GM18507 (cell line): ENCODE data around the gene TEX2.
A peak's percentile ranks its signal among the peaks of the same experiment; 100 is the strongest.
"Not testable (repeated sequence)": the region's sequence is repeated elsewhere in the genome, so short reads cannot be mapped to it uniquely, and the experiment has no call there.

Experiments
- DNase-seq: peaks from one replicate; pipeline ENCODE4 v3.0.0; 2011; ENCODE audit warnings: low read depth; ENCODE audit not compliant: insufficient read length; ENCODE audit errors: extremely low spot score
- FAIRE-seq: peaks from 2 replicates; lab custom pipeline; 2011; peaks lifted over from hg19 to GRCh38; lab: Jason Lieb, UNC

TEX2 gene

GRCh38 chr17:64242633-64243032 lies 20.4 kb downstream of the TEX2 start:
- no peak for DNase-seq
- FAIRE-seq: no peak

GRCh38 chr17:64240741-64241347 lies 22.2 kb downstream of the TEX2 start:
- FAIRE-seq (no peak), DNase-seq (no peak)

GRCh38 chr17:64240261-64240740 lies 22.8 kb downstream of the TEX2 start:
- DNase-seq (no peak), FAIRE-seq (no peak)

GRCh38 chr17:64238449-64238848 lies 24.6 kb downstream of the TEX2 start:
- FAIRE-seq, DNase-seq: not testable (repeated sequence)

- DNase-seq: no peak
- no peak for FAIRE-seq
These were observed 26.1 kb downstream of the TEX2 start for GRCh38 chr17:64236827-64237403.

GRCh38 chr17:64234961-64235360 lies 28.1 kb downstream of the TEX2 start:
- DNase-seq: no peak
- no peak for FAIRE-seq

- FAIRE-seq (no peak), DNase-seq (no peak)
These were observed 30.4 kb downstream of the TEX2 start for GRCh38 chr17:64232466-64233262.

- DNase-seq: no peak
These were observed 31.4 kb downstream of the TEX2 start for GRCh38 chr17:64231567-64232141.

GRCh38 chr17:64230791-64231408 lies 32.2 kb downstream of the TEX2 start:
- no peak for FAIRE-seq

More at GRCh38 chr17:64231567-64232141, 31.4 kb downstream of the TEX2 start:
- no peak for FAIRE-seq

GRCh38 chr17:64229815-64230728 lies 33.0 kb downstream of the TEX2 start:
- FAIRE-seq (no peak), DNase-seq (no peak)

More at GRCh38 chr17:64230791-64231408, 32.2 kb downstream of the TEX2 start:
- DNase-seq: no peak

GRCh38 chr17:64226132-64226531 lies 36.9 kb downstream of the TEX2 start:
- DNase-seq: no peak
- no peak for FAIRE-seq

- DNase-seq (no peak), FAIRE-seq (no peak)
These were observed 37.6 kb downstream of the TEX2 start for GRCh38 chr17:64225410-64225809.

- no peak for FAIRE-seq
- no peak for DNase-seq
These were observed 39.0 kb downstream of the TEX2 start for GRCh38 chr17:64223931-64224629.

GRCh38 chr17:64223283-64223682 lies 39.8 kb downstream of the TEX2 start:
- FAIRE-seq: no peak
- DNase-seq: no peak

GRCh38 chr17:64221679-64222078 lies 41.4 kb downstream of the TEX2 start:
- FAIRE-seq: no peak
- no peak for DNase-seq

GRCh38 chr17:64220604-64221003 lies 42.5 kb downstream of the TEX2 start:
- not testable (repeated sequence) for DNase-seq, FAIRE-seq

GRCh38 chr17:64219571-64219970 lies 43.5 kb downstream of the TEX2 start:
- FAIRE-seq (no peak), DNase-seq (no peak)

- peak; percentile 49 for FAIRE-seq
- peak; percentile 40 for DNase-seq
These were observed 45.0 kb downstream of the TEX2 start for GRCh38 chr17:64218066-64218465.
